NCI-H128 (cell line): Measurements from ENCODE around the gene PSMB3.

Experiments
- DNase-seq: peaks from one replicate; lab custom pipeline; 2025; ENCODE audit not compliant: unreplicated experiment; lab: John Stamatoyannopoulos, UW

PSMB3 gene

DNA sequence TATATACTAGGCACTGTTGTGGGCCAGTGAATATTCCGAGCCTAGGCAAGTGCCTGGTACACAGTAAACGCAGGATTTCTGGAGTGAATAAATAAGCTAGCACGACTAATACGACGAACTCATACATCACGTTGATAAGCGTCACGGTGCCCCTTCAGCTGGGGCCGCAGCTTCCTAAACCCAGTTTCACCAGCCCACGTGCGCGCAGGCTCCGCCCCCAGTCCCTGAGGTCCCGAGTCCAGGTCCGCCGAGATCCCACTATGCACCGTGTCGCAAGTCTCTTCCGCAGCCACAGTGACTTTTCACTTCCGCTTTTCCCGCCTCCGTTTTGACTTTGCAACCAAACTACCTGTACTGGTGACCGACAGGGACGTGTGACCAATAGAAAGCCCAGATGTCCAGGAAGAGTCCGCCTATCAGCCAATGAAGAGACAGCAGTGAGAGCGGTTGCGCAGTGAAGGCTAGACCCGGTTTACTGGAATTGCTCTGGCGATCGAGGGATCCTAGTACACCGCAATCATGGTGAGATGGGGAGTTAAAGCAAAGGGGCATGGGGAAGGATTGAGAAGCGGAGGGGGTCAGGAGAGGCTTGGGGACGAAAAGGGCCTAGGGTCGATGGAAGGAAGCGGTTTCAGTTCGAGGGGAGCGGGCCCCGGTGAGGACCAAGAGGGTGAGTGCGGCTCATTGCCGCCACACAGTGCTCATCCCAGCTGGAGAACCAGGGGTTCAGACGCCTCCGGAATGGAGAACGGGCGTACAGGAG is at the start of gene PSMB3:
PSMB3 (plus strand) TSS at position 434 of the 763 bp plus-strand sequence; CDS start at position 520, 86 bp downstream.
- DNase-seq, result peak; percentile 91

DNA sequence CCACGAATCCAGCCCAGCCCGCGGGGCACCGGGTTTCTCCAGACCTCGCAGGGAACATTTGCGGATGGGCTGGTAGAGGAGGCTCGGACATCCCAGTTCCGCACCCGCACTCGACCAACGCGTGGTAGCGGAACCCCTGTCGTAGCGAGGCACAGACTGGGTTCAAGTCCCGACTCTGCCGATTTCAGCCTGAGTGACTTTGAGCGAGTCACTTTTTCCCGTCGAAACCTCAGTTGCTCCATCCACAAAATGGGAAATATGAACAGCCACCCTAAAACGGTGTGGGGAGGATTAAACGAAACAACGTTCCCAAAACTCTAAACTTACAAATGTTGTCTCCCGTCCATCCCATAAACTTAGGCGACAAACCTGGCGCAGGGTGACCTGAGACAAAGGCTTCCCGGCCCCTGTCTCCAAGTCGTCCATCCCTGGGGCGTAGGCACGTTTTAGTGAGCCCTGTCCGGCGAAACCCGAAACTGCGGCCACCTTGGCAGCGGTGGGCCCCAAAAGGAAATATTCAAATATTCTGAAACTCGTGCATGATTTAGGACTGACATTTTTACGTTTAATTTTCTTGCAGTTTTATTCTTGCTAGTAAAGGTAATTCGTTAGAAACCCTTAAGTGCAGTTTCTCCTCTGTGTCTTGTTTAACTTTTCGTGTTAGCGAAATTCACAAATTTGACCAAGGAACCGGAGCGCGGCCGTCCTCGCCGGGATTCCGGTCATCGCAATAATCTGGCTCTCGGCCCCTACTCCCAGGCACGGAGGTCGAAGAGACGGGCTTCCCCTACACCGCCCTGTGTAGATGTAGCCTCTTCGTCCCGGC is 49.4 kb upstream of the PSMB3 start:
- no peak for DNase-seq

DNA sequence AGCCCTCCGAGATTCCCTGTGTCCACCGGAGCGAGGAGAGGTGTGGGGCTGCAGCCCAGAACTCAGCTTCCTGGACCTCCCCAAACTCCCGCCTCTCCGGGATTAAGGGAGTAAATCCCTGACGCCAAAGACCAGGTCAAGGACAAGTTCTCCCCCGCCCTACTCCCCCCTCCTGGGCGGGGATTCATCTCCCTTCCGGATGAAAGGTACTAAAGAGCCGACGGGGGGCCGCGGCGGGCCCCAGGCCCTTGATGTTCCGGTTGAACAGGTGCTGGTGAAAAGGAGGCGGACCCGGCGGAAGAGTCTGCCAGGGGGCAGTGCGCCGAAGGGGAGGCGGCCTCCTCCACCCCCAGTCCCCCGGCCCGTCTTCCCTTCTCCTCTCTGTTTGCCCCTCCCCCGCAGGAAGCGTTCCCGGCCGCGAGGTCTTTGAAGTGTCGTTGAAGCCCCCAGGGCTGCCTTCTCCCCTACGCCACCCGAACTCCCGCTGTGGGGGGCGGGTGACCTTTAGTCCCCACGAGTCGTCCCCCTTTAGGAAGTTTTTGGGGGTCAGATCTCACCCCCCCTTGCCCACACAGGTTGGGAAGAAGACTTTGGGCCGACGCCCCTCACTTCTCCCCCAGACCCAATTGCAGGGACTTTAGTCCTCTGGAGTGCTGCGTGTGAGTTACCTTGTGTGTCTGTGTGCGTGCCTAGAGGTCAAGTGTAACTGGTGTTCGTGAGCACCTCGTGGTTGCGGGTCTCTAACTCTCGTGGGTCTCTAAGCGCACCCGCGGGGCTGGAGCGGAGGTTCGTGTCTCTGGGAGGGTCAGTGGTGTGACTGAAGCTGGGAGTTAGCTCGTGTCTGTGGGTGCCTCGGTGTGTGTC is 48.6 kb upstream of the PSMB3 start:
- peak; percentile 55 for DNase-seq

DNA sequence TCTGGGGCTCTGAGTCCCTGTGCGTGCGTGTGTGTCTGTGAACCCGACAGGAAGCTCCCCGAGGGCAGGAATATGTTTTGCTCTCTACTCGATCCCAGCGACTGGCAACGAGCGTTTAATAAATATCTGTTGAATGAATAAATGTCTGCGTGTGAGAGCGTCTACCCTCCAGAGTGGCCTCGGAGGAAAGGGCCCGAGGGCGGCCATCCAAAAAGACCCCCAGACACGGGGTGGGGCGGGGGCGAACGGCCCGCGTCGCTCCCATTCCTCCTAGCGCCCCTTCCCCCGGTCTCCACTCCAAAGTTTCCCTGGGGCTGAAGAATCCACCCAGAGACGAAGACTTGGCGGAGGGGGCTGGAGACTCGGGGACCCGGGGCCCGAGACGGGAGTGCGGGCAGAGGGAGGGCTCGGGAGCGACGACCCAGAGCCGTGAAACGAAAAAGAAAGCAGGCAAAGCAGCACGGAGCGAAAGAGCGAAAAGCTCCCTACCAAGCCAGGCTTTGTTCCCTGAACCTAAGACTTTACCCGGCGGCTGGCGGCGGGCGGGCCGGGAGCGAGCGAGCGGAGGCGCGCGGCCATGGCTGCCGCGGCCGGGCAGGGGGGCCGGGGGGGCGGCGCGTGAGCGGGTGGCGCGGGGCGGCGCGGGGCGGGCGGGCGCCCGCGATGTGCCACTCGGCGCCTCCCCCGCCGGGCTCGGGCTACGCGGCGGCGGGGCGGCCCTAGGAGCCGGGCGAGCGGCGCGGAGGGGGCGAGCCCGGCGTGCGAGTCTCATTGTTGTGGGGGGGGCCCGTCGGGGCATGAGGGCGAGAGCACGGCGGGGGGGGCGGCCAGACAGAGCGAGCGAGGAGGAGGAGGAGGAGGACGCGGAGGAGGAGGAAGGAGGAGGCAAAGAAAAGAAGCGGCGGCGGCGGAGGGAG is 47.7 kb upstream of the PSMB3 start, which contains the start of gene MLLT6:
MLLT6 (plus strand) TSS at position 668 of the 917 bp plus-strand sequence. CDS start 360 bp downstream, outside the sequence.
- peak; percentile 19 for DNase-seq

DNA sequence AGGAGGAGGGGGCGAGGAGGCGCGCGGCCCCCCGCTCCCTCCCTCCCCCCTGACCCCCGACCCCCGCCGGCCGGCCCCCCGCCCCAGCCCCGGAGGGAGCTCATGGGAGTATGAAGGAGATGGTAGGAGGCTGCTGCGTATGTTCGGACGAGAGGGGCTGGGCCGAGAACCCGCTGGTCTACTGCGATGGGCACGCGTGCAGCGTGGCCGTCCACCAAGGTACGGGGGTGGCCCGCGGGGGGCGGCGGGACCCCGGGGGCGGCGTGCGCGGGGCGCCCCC is 47.1 kb upstream of the PSMB3 start:
- no peak for DNase-seq

DNA sequence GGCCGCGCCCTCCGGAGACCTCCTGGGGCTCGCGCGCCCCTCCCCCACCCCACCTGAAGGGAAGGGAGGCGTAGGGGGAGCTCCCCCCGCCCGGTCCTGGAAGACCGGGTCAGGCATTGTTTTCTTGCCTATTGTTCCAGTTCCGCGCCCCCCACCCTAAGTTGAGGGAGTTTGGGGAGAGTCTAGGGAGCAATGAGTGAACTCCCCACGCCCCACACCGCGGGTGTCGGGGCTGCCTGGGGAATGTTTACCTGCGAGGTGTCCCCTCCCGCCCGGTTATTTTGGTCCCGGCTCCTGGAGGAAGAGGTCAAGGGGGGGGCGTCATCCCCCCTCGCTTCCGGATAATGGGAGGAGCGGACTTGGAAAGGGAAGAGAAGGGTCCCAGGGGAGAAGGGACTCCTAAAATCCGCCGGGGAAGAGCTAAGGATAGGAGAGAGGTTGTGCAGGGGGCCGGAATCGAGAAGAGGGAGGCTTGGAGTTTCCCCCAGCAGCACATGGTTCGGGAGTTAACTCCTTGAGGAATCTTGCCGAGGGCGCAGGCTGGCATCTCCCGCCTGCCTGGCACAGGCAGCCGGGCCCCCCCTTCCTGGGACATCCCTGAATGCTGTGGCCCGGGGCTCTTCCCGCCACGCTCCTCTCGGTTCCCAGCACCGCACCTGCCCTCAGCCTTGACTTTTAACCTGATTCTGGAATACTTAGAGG is 46.6 kb upstream of the PSMB3 start:
- DNase-seq, result peak; percentile 16

DNA sequence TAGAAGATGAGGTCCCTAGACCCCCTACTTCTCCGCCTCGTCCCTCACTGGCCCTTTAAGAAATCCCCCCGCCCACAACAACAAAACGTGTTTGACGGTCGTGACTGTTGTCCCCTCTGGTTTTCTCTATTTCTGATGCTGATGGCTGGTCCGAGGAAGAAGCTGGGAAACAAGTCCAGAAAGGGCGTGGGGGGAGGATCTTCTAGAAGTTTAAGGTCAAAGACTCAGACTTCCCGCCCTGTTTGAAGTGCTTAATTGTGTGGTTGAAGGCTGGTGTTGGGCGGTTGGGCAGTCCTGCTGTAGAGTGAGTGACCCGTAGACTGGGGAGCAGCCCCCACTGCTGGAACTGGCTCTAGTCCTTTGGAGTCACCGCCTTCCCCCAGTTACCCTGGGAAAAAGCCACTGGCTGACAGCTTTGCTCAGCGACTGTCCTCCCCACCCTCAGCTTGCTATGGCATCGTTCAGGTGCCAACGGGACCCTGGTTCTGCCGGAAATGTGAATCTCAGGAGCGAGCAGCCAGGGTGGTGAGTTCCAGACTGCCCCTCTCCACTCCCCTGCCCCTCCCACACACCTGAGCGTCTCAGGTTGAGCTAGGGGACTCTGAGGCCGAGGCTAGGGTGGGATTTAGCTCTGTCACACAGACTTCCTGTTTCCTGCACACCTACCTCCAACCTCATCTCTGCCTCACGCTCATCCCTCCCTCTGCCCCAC is 45.9 kb upstream of the PSMB3 start:
- no peak for DNase-seq

DNA sequence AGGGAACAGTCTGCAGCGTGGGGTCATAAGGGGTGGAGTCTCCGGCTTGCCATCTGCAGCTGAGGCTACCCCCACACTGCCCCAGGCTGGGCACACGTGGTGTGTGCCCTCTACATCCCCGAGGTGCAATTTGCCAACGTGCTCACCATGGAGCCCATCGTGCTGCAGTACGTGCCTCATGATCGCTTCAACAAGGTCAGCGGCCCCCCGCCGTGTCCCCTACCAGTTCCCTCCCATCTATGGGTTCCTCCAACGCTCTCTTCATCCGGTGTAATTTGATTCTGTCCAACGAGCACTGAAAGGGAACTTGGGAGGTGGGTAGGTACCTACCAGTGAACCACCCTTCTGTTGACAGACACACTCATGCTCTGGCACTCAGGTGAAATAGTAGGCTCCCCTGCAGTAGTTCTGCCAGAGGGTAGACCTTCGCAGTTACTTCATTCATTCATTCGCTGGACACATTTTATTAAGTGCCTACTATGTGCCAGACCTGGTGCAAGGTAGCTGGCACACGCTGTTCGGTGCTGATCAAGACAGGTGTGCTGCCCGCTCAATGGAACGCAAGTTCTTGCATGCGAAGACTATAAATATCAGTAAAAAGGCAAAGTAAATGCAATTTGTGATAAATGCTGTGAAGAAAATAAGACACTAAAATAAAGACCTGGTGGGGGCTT is 44.7 kb upstream of the PSMB3 start:
- no peak for DNase-seq

DNA sequence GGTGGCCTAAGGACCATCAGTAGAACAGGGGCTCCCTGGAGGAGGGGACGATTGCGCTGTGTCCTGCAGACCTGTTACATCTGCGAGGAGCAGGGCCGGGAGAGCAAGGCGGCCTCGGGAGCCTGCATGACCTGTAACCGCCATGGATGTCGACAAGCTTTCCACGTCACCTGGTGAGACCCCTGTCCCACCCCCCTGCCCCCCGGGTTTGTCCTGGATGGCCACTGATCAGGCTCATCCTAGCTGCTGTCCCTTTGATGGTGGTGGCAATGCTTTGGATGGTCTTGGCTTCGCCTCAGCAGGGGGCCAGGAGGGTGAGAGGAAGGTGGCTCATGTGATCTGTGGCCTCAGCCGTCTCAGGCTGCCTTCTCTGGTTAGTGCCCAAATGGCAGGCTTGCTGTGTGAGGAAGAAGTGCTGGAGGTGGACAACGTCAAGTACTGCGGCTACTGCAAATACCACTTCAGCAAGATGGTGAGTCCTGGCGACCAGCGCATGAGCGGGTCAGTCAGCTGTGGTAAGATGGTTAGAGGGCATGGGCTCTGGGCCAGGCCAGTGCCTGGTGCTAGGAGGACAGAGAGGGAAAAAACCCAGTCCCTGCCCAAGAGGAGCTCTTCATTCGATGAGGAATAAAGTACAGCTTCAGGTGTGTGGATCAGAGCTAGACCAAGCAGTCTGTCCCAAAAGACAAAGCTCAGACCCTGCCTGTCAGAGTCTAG is 43.3 kb upstream of the PSMB3 start:
- no peak for DNase-seq

DNA sequence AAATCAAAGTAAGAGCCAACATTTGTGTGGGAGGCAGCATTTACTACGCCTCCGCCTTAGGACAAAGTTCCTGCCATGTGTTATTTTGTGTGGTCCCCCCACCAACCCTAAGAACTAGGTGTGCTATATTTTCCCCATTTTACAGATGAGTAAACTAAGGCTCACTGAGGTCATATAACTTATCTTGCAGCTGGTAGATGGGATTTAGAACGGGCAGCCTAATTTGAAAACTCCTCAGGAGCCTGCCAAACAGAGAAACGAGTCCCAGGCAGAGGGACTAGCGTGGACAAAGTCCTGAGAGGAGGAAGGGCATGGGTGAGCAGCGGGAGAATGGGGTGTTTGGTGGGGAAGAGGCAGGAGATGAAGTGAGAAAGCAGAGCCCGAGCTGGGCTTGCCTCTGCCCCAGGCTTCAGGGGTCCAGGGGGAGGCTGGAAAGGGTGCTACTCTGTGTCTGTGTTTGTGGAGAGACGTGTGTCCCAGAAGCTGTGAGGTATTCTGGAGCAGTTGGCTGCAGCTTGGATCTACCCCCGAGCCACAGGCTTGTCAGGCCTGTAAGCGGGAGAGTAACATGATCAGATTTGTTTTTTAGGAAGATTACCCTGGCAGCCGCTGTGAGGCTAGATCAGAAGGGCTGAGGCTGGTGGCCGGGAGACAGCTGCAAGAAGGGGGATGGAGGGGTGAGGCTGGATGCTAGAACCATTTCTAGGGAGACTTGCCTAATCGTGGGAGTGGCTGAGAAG is 42.5 kb upstream of the PSMB3 start:
- no peak for DNase-seq

DNA sequence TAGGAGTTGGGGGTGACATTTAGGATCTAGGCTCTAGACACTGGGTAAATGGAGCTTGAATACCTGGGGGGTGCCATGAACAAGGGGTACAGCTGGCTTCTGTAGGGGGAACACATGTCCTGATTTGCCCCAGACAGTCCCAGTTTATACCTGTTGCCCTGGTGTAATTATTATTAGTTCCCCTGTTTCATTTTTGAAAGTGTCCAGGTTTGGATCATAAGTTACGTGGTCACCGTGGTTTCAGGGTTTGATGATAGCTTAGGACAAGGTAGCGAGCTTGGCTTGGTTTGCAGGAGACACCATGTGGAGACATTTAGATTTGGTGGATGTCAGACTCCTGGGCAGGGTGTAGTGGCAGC is 42.0 kb upstream of the PSMB3 start:
- DNase-seq, result no peak

DNA sequence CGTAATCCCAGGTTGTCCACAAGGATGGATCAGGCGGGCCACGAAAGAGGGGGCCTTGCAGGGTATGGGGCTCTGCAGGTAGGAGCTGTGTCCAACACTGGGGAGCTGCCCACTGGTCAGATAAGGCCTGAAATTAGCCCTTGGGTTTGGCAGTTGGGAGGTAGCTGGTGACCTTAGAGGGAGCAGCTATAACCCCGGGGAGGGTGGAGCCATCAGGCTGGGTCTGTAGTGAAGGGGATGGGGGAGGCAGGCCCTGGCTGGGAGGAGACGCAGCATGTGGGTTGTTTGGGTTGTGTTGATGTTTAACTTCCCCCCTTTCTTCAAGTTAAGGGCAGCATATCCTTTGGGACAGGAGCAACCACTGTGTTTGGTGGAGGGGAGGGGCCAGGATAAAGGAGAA is 41.6 kb upstream of the PSMB3 start:
- no peak for DNase-seq

DNA sequence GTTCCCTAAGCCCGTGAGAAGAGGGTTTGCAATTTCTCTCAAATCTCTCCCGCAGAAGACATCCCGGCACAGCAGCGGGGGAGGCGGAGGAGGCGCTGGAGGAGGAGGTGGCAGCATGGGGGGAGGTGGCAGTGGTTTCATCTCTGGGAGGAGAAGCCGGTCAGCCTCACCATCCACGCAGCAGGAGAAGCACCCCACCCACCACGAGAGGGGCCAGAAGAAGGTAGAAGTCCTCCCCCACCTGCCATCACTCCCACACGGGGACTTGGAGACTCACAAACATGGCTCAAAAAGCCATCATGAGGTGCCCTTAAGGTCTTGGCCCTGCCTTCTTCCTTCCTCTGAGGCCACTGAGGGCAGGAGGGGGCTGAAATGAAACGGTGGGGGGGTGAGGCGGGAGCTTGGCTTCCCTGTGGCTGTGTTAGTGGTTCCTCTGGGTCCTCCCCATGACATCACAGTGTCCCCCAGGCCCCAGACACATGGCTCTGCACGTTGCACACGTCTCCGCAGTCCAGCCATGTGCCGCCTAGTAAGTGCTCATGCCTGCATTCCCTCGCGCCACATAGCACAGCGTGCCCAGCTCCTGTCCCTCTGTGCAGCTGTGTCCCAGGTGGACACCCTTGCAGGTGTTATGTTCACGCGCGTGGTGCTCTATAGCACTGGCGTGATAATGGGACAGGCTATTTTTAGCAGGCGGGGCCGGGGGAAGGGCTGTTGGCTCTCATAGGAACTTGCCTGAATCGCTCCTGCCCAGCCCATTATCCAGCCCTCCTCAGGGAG is 40.6 kb upstream of the PSMB3 start:
- DNase-seq, result no peak

DNA sequence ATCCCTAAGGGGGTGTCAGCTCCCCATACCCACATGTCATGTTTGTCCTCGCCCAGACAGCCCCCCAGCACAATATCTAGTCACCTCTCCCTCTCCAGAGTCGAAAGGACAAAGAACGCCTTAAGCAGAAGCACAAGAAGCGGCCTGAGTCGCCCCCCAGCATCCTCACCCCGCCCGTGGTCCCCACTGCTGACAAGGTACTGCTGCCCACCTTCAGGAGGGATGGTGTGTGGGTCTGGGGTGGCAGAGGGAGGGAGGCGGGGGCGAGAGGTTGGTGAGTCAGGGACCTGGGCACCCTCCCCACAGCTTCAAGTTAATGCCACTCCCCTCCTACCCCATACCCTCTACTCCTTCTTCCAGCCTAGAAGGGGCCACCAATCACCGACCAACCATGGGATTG is 39.9 kb upstream of the PSMB3 start:
- DNase-seq, result no peak

DNA sequence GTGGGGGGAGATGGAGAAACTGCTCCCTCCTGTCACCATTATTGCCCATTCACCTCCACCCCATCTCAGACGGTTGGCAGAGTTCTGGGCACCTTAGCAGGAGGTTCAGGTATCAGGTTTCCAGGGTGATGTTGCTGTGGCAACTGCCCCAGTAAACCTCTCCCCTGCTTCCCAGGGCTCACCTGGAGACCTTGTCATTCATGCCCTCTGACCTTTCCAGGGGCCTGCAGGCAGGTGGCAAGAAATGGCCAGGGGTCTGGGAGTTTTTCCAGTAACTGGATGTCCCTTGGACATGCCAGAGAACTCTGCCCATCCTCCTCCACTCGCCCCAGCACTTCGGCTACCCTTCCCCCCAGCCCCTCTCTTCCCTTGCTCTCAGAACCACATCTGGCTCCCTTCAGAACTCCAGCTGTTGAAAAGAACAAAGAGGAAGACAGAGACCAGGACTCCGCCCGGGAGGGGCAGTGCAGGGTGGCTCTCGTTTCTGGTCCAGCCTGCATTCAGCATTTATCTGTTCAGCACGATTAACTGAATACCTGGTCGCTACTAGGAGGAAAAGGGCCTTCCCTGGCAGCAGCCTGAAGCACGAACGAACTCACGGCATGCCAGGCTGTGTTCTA is 39.0 kb upstream of the PSMB3 start:
- no peak for DNase-seq
